HepG2 (cell line): ENCODE results near the gene NAALADL1. TPM values are rescaled to one million over a fixed set of nuclear protein-coding genes. Genes with fewer than 3 reads are reported as not detected.

Experiments used
- ATM ChIP-seq: fragments of 450-650 bp; IDR thresholded peaks from 2 replicates; pipeline ENCODE4 v1.7.1; 2017; ENCODE audit warnings: mild to moderate bottlenecking, borderline replicate concordance
- CREB1 ChIP-seq, 2 experiments: fragments of 450-650 bp in 1 of 2; IDR thresholded peaks; 2 replicates each; pipeline ENCODE4 v1.6.1; 2016 to 2017; ENCODE audit warnings: control low read depth in 1 of 2, mild to moderate bottlenecking in 1 of 2, missing compliant biosample characterization in 1 of 2, missing genetic modification characterization in 1 of 2
- GTF2F1 ChIP-seq: fragments of 150-350 bp; IDR thresholded peaks from 2 replicates; pipeline ENCODE4 v1.6.1; 2014; ENCODE audit warnings: low read length
- KLF12 ChIP-seq: sonication (generic); formaldehyde crosslinking; IDR thresholded peaks from 2 replicates; pipeline ENCODE4 v1.4.0; 2020; ENCODE audit warnings: missing genetic modification reagents, borderline replicate concordance
- NCOA2 ChIP-seq: sonication (generic); formaldehyde crosslinking; IDR thresholded peaks from 2 replicates; pipeline ENCODE4 v1.8.0; 2022; ENCODE audit warnings: inconsistent platforms
- RARA ChIP-seq: IDR thresholded peaks from 2 replicates; pipeline ENCODE4 v1.6.1; 2016; ENCODE audit warnings: missing genetic modification reagents, missing compliant biosample characterization
- RCOR2 ChIP-seq: IDR thresholded peaks from 2 replicates; pipeline ENCODE4 v1.6.1; 2016; ENCODE audit warnings: missing biosample characterization, missing genetic modification reagents
- SRSF4 ChIP-seq: fragments of 200-400 bp; formaldehyde crosslinking; IDR thresholded peaks from one replicate; pipeline ENCODE4 v1.6.1; 2018; ENCODE audit warnings: mild to moderate bottlenecking, low read depth, low read length, moderate library complexity; ENCODE audit not compliant: poor library complexity, severe bottlenecking
- TBX2 ChIP-seq: sonication (generic); formaldehyde crosslinking; IDR thresholded peaks from 2 replicates; pipeline ENCODE4 v1.5.0; 2020; ENCODE audit warnings: missing genetic modification reagents, mild to moderate bottlenecking, borderline replicate concordance
- ZBTB1 ChIP-seq: sonication (generic); formaldehyde crosslinking; IDR thresholded peaks from 2 replicates; pipeline ENCODE4 v1.4.0; 2020; ENCODE audit warnings: missing genetic modification reagents, borderline replicate concordance
- ZNF274 ChIP-seq: sonication (generic); formaldehyde crosslinking; IDR thresholded peaks from 2 replicates; pipeline ENCODE4 v1.5.1; 2020; ENCODE audit warnings: mild to moderate bottlenecking, missing genetic modification reagents
- ZNF33B ChIP-seq: sonication (generic); formaldehyde crosslinking; IDR thresholded peaks from 2 replicates; pipeline ENCODE4 v1.5.1; 2020; ENCODE audit warnings: mild to moderate bottlenecking, missing genetic modification reagents
- ZNF468 ChIP-seq: sonication (generic); formaldehyde crosslinking; IDR thresholded peaks from 2 replicates; pipeline ENCODE4 v1.8.0; 2022; ENCODE audit warnings: mild to moderate bottlenecking, moderate library complexity, missing genetic modification reagents
- ZNF572 ChIP-seq: sonication (generic); formaldehyde crosslinking; IDR thresholded peaks from 2 replicates; pipeline ENCODE4 v1.5.1; 2020; ENCODE audit warnings: mild to moderate bottlenecking, missing genetic modification reagents
- ZNF703 ChIP-seq: sonication (generic); formaldehyde crosslinking; IDR thresholded peaks from 2 replicates; pipeline ENCODE4 v1.5.1; 2020; ENCODE audit warnings: missing genetic modification reagents, mild to moderate bottlenecking, moderate library complexity, borderline replicate concordance
- ZNF883 ChIP-seq: sonication (generic); formaldehyde crosslinking; IDR thresholded peaks from 2 replicates; pipeline ENCODE4 v1.5.1; 2020; ENCODE audit warnings: mild to moderate bottlenecking, missing genetic modification reagents; ENCODE audit errors: not compliant biosample characterization
- polyA plus RNA-seq, 8 experiments: library from polyadenylated mRNA; depleted of rRNA in 3 of 8; stranded (reverse) in 7 of 8; unstranded in 1 of 8; fragments of >200 nt; fragmentation: Illumina TruSeq in 4 of 8; extraction: Trizol in 4 of 8; gene quantifications; 2 replicates each; pipeline versions ENCODE4 v1.2.1 to v1.2.3, GENCODE V29; 2011 to 2016; ENCODE audit warnings: low read depth in 4 of 8, missing spikeins in 1 of 8, mixed read lengths in 1 of 8; ENCODE audit not compliant: insufficient read depth in 1 of 8
- total RNA-seq, 5 experiments: library from RNA; depleted of rRNA; stranded (reverse); fragments of >200 nt; fragmentation: Illumina TruSeq; extraction: Trizol; gene quantifications; 2 replicates each; pipeline ENCODE4 v1.2.3, GENCODE V29; 2016; ENCODE audit warnings: low read depth in 1 of 5
- TF ChIP-seq, protein P1 (sequence below): sonication (generic); formaldehyde crosslinking; IDR thresholded peaks from 2 replicates; pipeline ENCODE4 v1.4.0; 2020; ENCODE audit warnings: mild to moderate bottlenecking, missing genetic modification reagents, borderline replicate concordance
- TF ChIP-seq, protein P2 (sequence below): sonication (generic); formaldehyde crosslinking; conservative IDR thresholded peaks from 2 replicates; pipeline ENCODE4 v1.8.0; 2022; ENCODE audit warnings: mild to moderate bottlenecking, moderate library complexity, missing genetic modification reagents
- TF ChIP-seq, protein P3 (sequence below): sonication (generic); formaldehyde crosslinking; IDR thresholded peaks from 2 replicates; pipeline ENCODE4 v1.4.0; 2020; ENCODE audit warnings: missing genetic modification reagents, borderline replicate concordance
- TF ChIP-seq, protein P4 (sequence below): IDR thresholded peaks from 2 replicates; pipeline ENCODE4 v1.6.1; 2016; ENCODE audit warnings: missing genetic modification reagents, missing compliant biosample characterization

NAALADL1 gene
- total and polyA plus RNA-seq, 2 of the 13 experiments (the other 11 are each of a cell fraction or from before 2014, with no cell fraction given): 9.3 to 33.9 TPM

DNA sequence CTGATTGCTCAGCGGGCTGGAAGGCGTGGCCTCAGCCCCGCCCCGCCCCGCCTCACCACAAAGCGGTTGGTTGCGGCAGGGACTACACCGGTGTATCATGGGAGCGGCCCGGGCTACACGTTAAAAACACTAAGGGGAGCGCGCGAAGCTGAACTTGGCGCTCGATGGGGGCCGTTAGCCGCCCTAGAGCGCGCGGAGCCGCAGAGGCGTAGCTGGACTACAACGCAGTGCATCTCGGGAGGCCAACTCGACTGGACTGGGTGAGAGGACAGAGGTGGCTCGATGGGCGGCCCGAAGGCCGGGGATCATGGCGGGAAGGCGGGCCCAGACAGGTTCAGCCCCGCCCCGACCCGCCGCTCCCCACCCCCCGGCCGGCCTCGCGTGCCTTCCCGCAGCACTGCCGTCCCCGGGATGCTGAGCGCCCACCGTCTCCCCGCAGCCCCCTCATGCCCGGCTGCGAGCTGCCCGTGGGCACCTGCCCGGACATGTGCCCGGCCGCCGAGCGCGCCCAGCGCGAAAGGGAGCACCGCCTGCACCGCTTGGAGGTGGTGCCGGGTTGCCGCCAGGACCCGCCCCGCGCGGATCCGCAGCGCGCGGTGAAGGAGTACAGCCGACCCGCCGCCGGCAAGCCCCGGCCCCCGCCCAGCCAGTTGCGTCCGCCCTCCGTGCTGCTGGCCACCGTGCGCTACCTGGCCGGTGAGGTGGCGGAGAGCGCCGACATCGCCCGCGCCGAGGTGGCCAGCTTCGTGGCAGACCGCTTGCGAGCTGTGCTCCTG lies 17.3 kb downstream of the NAALADL1 start, which contains the start of gene SAC3D1 (continued):
- TF ChIP-seq ZNF703 (CRISPR knock-in tag) (no peak), ZNF33B (CRISPR knock-in tag) (no peak), ZNF572 (CRISPR knock-in tag) (no peak), ZNF274 (peak; percentile 22; the same call in 1 of the 2 replicates), RARA (CRISPR knock-in tag) (no peak), GTF2F1 (no peak), ATM (no peak), ZBTB1 (CRISPR knock-in tag) (no peak), ZNF883 (no peak), KLF12 (CRISPR knock-in tag) (peak; percentile 61; the same call in 1 of the 2 replicates), RCOR2 (no peak), CREB1 (IDR thresholded peaks at IDR 0.05) (0 out of 2 replicates have a peak, but pooled peaks have one; percentile 28), CREB1 (CRISPR knock-in tag; IDR thresholded peaks at IDR 0.05) (peak; percentile 70), NCOA2 (peak; percentile 43; the same call in 1 of the 2 replicates), SRSF4 (no peak), TBX2 (CRISPR knock-in tag) (peak; percentile 50; the same call in 1 of the 2 replicates), ZNF468 (peak; percentile 75; the same call in 1 of the 2 replicates)
- TF ChIP-seq, protein P1, sequence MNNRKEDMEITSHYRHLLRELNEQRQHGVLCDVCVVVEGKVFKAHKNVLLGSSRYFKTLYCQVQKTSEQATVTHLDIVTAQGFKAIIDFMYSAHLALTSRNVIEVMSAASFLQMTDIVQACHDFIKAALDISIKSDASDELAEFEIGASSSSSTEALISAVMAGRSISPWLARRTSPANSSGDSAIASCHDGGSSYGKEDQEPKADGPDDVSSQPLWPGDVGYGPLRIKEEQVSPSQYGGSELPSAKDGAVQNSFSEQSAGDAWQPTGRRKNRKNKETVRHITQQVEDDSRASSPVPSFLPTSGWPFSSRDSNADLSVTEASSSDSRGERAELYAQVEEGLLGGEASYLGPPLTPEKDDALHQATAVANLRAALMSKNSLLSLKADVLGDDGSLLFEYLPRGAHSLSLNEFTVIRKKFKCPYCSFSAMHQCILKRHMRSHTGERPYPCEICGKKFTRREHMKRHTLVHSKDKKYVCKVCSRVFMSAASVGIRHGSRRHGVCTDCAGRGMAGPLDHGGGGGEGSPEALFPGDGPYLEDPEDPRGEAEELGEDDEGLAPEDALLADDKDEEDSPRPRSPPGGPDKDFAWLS: no peak; the same call in 1 of the 2 replicates
- TF ChIP-seq, protein P2, sequence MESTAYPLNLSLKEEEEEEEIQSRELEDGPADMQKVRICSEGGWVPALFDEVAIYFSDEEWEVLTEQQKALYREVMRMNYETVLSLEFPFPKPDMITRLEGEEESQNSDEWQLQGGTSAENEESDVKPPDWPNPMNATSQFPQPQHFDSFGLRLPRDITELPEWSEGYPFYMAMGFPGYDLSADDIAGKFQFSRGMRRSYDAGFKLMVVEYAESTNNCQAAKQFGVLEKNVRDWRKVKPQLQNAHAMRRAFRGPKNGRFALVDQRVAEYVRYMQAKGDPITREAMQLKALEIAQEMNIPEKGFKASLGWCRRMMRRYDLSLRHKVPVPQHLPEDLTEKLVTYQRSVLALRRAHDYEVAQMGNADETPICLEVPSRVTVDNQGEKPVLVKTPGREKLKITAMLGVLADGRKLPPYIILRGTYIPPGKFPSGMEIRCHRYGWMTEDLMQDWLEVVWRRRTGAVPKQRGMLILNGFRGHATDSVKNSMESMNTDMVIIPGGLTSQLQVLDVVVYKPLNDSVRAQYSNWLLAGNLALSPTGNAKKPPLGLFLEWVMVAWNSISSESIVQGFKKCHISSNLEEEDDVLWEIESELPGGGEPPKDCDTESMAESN: no peak
- TF ChIP-seq, protein P3, sequence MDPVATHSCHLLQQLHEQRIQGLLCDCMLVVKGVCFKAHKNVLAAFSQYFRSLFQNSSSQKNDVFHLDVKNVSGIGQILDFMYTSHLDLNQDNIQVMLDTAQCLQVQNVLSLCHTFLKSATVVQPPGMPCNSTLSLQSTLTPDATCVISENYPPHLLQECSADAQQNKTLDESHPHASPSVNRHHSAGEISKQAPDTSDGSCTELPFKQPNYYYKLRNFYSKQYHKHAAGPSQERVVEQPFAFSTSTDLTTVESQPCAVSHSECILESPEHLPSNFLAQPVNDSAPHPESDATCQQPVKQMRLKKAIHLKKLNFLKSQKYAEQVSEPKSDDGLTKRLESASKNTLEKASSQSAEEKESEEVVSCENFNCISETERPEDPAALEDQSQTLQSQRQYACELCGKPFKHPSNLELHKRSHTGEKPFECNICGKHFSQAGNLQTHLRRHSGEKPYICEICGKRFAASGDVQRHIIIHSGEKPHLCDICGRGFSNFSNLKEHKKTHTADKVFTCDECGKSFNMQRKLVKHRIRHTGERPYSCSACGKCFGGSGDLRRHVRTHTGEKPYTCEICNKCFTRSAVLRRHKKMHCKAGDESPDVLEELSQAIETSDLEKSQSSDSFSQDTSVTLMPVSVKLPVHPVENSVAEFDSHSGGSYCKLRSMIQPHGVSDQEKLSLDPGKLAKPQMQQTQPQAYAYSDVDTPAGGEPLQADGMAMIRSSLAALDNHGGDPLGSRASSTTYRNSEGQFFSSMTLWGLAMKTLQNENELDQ (CRISPR knock-in tag): no peak
- TF ChIP-seq, protein P4, sequence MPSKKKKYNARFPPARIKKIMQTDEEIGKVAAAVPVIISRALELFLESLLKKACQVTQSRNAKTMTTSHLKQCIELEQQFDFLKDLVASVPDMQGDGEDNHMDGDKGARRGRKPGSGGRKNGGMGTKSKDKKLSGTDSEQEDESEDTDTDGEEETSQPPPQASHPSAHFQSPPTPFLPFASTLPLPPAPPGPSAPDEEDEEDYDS: peak; percentile 82
